WI38 (cell line): ENCODE measurements around the gene MAGI1.

ENCODE experiments used
- H3K4me3 ChIP-seq: 2 replicates; pipeline ENCODE4 v1.5.1; 2011; ENCODE audit warnings: low read depth, mild to moderate bottlenecking, control low read depth, low read length
- TF ChIP-seq, protein P1 (sequence below): IDR thresholded peaks from 2 replicates; pipeline ENCODE4 v1.5.1; 2012; ENCODE audit warnings: low read depth, mild to moderate bottlenecking, control low read depth, low read length

Gene MAGI1

DNA sequence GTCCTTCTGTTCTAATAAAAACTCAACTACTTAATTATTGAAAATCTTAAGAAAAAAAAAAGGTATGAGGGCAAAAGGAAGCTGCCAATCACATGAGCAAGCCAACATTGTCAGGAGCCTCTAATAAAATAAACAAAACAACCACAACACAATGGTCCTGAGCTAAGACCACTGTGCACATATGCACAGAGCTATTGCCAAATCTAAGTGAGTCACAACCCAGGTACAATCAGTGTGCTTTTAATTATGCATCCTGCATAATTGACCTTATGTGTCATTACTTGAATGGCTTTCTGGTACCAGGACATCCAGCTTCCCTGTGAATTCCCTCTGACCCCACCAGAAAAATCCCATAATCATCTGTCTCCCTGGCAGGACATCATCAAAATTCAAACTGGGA lies 639.8 kb downstream of the MAGI1 start:
- no peak overlapping the region for H3K4me3 ChIP-seq

DNA sequence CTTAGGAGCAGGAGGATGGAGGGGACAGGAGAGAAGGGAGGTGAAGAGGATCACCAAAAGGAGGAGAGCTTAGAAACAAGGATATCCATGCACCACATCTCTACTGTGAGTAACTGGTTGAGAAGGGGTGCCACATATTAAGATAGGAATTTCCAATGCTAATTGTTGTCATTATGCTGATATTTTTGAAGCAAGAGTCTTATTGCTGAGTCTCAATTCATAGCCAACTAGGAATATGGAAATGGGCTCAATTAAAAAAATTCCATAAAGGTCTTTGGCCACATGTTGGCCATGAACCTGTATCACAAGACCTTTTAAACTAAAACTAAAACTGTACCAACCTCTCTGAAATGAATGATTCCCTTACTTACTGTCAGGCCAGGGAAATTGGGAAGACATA lies 642.6 kb downstream of the MAGI1 start:
- H3K4me3 ChIP-seq, result no peak overlapping the region
- TF ChIP-seq, protein P1, sequence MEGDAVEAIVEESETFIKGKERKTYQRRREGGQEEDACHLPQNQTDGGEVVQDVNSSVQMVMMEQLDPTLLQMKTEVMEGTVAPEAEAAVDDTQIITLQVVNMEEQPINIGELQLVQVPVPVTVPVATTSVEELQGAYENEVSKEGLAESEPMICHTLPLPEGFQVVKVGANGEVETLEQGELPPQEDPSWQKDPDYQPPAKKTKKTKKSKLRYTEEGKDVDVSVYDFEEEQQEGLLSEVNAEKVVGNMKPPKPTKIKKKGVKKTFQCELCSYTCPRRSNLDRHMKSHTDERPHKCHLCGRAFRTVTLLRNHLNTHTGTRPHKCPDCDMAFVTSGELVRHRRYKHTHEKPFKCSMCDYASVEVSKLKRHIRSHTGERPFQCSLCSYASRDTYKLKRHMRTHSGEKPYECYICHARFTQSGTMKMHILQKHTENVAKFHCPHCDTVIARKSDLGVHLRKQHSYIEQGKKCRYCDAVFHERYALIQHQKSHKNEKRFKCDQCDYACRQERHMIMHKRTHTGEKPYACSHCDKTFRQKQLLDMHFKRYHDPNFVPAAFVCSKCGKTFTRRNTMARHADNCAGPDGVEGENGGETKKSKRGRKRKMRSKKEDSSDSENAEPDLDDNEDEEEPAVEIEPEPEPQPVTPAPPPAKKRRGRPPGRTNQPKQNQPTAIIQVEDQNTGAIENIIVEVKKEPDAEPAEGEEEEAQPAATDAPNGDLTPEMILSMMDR, result no peak

More for the DNA sequence above, 639.8 kb downstream of the MAGI1 start:
- TF ChIP-seq, protein P1, result no peak

DNA sequence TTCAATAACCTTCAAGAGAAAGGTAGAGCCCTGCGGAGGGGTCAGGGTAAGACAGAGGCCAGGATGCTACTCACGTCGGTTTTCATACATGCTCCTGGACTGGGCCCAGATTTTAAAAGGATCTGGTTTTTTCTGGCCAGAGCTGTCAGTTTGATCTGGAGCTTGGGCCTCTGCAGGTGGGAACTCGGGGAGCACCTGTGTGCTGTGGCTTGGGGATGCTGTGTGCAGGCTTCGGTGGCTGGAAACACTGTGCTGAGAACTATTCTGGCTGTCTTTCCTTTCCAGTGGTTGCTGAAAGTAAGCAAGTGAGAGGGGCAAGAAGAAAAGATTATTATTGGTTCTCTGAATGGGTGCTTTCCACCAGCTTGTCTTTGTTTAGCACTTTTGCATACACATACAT lies 647.6 kb downstream of the MAGI1 start:
- no peak overlapping the region for H3K4me3 ChIP-seq
- TF ChIP-seq, protein P1, result no peak

DNA sequence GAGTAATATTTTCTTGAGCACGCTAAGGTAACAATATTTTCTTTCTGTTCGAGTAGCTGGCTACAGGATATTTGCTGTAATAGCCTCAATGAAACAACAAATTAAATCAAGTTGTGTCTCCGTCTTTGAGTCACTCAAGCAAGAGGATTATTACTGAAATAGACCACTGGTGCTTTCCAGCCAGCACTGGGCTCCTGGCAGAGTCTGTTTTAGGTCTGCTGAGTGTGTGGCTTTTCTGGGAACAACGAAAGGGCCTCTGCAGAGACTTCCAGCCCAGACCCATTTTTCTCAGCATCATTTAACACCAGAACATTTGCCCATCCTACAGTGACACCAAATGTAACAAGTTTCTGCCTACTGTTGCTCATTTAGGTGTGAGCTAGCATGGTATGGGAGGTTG lies 652.9 kb downstream of the MAGI1 start:
- TF ChIP-seq, protein P1, result no peak
- H3K4me3 ChIP-seq, result no peak overlapping the region

DNA sequence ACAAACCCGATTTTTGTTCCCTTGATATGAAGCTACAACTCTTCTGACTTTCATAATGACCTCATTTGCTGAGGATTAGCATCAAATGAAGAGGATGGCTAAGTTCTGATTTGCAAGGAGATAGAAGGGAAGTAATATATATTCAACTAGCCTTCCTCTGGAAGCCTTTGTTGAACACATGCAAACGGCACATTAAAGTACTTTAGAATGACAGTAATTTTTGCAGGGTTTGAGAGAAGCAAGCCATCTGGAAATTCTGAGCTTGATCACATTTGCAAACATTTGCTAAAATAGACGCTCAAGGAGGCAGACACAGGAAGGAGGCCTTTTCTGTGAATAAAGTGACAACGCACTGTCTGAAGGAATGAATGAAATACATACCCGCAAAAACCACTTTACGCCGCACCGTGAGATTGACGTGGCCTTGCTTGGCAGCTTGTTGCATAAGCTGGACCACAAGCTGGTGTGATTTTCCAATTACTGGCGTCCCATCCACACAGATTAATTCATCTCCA lies 657.2 kb downstream of the MAGI1 start:
- TF ChIP-seq, protein P1, result no peak
- no peak overlapping the region for H3K4me3 ChIP-seq

DNA sequence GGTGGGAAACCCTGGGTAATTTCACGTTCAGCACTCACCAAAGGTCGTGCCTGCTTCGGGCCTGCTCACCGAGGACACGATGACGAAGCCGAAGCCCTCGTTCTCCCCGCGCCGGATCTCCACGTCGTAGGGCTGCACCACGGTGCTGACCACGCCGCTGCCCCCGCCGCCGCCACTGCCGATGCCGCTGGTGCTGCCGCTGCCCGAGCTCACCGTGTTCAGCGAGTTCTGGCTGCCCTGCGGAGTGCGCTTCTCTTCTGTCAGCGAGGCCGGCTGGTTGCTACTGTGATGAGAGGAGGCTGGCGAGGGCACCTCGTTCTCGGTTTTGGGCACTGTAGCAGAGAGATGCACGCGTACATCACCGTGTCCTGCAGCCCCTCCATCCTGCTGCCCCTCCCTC lies 659.5 kb downstream of the MAGI1 start:
- H3K4me3 ChIP-seq, result no peak overlapping the region
- TF ChIP-seq, protein P1, result no peak

DNA sequence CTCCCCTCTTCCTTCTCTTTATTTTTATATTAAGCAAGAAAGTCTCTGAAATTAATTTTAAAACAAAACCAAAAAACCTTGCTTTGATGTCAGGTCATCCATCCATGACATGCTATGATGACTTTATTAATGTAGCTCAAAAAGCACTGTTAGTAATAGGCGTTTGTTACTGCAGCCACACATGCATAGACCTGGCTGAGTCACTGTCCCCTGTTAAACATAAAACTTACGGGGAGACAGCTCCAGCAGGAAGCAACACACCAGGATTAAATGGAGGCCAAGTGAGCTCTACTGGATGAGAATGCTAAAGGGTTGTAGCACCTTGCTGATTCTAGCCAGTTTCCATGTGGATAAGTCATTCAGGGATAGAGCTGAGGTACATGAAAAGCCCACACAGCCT lies 661.1 kb downstream of the MAGI1 start:
- no peak overlapping the region for H3K4me3 ChIP-seq
- TF ChIP-seq, protein P1, result no peak
